Thyroid gland (tissue), 4 donors: ENCODE results near the gene CNOT1. TPM values are rescaled to one million over a fixed set of nuclear protein-coding genes. Genes with fewer than 3 reads are reported as not detected.

ENCODE experiments used
- DNase-seq, 2 donors: peaks; one replicate each; pipeline ENCODE4 v3.0.0-alpha.2; 2019
- H3K27ac ChIP-seq, 3 donors: fragments of 200-600 bp; sonication (generic); 1 replicate in 2 of 3; 2 replicates in 1 of 3; pipeline ENCODE4 v1.5.1; 2016 to 2019; ENCODE audit warnings: mild to moderate bottlenecking in 1 of 3, moderate library complexity in 1 of 3
- H3K27me3 ChIP-seq: fragments of 200-600 bp; sonication (generic); one replicate; pipeline ENCODE4 v1.5.1; 2019
- H3K36me3 ChIP-seq, 2 donors: fragments of 200-600 bp; sonication (generic); one replicate each; pipeline ENCODE4 v1.5.1; 2016 to 2019
- H3K4me1 ChIP-seq, 2 donors: fragments of 200-600 bp; sonication (generic); one replicate each; pipeline ENCODE4 v1.5.1; 2017 to 2019
- H3K4me3 ChIP-seq, 3 donors: fragments of 200-600 bp; sonication (generic); replicated peaks in 1 of 3; 1 replicate in 2 of 3; 2 replicates in 1 of 3; pipeline ENCODE4 v1.5.1; 2016; ENCODE audit warnings: mild to moderate bottlenecking in 1 of 3
- H3K9me3 ChIP-seq: fragments of 200-600 bp; sonication (generic); one replicate; pipeline ENCODE4 v1.5.1; 2017
- POLR2A ChIP-seq, 2 donors: fragments of 450-650 bp; IDR thresholded peaks; one replicate each; pipeline ENCODE4 v1.6.1; 2017; ENCODE audit warnings: antibody characterized with exemption in 2 of 2, mild to moderate bottlenecking in 2 of 2, moderate library complexity in 1 of 2
- WGBS, 2 donors: methylation state at CpG; one replicate each; pipeline ENCODE4 v1.1.5; 2017; 5-methylcytosine and 5-hydroxymethylcytosine counted together
- intact Hi-C: fragments of 100-400 bp; cut with DNase I; formaldehyde crosslinking; loops from one replicate; pipeline ENCODE4 v1.15.1; 2023
- total RNA-seq, 4 donors: library from RNA; depleted of rRNA; stranded (reverse); fragments of >200 nt; gene quantifications; one replicate each; pipeline ENCODE4 v1.2.3, GENCODE V29; 2016
- TF ChIP-seq, protein P1 (sequence below), 6 experiments: fragments of 200-600 bp in 3 of 6; fragments of 450-650 bp in 3 of 6; sonication (generic) in 3 of 6; IDR thresholded peaks; one replicate each; pipeline ENCODE4 v1.5.1; 2016 to 2019; ENCODE audit warnings: antibody characterized with exemption in 6 of 6, mild to moderate bottlenecking in 2 of 6, inconsistent platforms in 1 of 6, moderate library complexity in 1 of 6

The CNOT1 gene
- total RNA-seq, 4 donors from 2014 or later, result 109 to 150 (median 133) TPM

DNA sequence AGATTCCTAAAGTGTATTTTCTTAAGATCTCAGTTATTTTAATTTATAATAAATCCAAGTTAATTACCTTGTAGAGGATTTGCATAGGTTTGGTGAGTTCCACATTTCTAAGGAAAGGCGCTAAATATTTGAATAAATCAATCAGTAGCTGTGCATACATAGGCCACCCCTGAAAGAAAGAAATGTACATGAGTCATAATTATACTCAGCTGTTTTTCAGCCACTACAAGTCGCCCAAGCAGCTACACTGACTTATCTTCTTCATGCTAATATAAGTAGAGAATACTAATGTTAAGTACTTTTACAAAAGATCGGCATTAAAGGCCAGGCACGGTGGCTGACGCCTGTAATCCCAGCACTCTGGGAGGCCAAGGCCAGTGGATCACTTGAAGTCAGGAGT is 99.4 kb downstream of the CNOT1 start:
- TF ChIP-seq, protein P1, sequence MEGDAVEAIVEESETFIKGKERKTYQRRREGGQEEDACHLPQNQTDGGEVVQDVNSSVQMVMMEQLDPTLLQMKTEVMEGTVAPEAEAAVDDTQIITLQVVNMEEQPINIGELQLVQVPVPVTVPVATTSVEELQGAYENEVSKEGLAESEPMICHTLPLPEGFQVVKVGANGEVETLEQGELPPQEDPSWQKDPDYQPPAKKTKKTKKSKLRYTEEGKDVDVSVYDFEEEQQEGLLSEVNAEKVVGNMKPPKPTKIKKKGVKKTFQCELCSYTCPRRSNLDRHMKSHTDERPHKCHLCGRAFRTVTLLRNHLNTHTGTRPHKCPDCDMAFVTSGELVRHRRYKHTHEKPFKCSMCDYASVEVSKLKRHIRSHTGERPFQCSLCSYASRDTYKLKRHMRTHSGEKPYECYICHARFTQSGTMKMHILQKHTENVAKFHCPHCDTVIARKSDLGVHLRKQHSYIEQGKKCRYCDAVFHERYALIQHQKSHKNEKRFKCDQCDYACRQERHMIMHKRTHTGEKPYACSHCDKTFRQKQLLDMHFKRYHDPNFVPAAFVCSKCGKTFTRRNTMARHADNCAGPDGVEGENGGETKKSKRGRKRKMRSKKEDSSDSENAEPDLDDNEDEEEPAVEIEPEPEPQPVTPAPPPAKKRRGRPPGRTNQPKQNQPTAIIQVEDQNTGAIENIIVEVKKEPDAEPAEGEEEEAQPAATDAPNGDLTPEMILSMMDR (IDR thresholded peaks at IDR 0.05), result no peak
- no peak for TF ChIP-seq POLR2A (IDR thresholded peaks at IDR 0.05)
- H3K36me3 ChIP-seq, result peaks cover 85 to 89% of the 10 kb centered on the region in 2 donors
- no peak overlapping the region for H3K27ac ChIP-seq
- DNase-seq, result no peak
- H3K9me3 ChIP-seq, result no peaks in the 10 kb centered on the region
- no peak overlapping the region for H3K4me3 ChIP-seq
- no peaks in the 10 kb centered on the region for H3K4me1 ChIP-seq
- intact Hi-C loops, result no loop called here
- WGBS, 2 donors, result 94 to 95% methylated on average over 5 of the region's 5 CpGs
- H3K27me3 ChIP-seq, result no peaks in the 10 kb centered on the region

DNA sequence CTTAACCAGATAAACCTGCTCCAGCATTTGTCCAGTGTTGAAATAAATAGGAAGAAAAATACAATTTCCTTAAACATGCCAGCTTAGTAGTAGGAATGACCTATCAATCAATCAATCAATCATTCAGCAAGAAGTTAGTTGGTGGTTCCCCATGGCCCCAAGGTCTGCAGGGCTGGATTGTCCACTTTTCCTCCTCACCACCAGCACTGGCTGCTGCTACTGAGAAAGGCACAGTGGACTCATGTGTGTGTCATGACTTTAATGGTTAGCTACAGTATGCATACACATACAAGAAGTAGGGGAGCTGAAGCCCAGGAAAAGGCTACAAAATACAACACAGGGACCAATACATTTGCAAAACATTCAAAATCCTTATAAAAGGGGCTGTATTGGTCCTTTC is 109.9 kb downstream of the CNOT1 start:
- Histone ChIP-seq H3K27me3 (no peaks in the 10 kb centered on the region), H3K4me3 (no peak overlapping the region), H3K4me1 (peaks cover 9 to 10% of the 10 kb centered on the region in 2 donors), H3K36me3 (peaks cover 50 to 76% of the 10 kb centered on the region in 2 donors), H3K9me3 (no peaks in the 10 kb centered on the region), H3K27ac (no peak overlapping the region)
- DNase-seq, result no peak
- intact Hi-C loops, result loop anchor here (10.0 kb wide), 1 partner anchor 235 kb away; no protein-coding TSS in a partner anchor
- TF ChIP-seq, protein P1 (IDR thresholded peaks at IDR 0.05), result no peak
- no peak for TF ChIP-seq POLR2A (IDR thresholded peaks at IDR 0.05)

DNA sequence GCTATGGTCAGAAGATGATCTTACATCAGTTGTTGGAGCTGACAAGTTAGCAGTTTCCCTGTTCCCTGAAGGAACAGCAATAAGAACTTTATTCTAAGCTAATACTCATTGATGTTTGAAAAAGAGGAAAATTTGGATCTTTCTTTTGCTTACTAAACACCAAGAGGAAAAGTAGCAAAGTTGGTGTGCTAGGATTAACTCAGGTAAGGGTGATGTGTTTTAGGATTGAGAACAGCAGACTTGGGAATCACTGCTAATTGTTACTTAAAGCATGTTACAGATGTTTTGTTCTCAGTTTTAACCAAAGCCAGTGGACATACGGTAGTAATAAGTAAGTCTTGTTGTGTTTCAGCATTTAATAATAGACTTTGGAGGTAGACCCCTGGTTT is 110.7 kb downstream of the CNOT1 start:
- Histone ChIP-seq H3K9me3 (no peaks in the 10 kb centered on the region), H3K27me3 (no peaks in the 10 kb centered on the region), H3K4me1 (peaks cover 9 to 10% of the 10 kb centered on the region in 2 donors), H3K36me3 (peaks cover 44 to 69% of the 10 kb centered on the region in 2 donors), H3K4me3 (no peak overlapping the region), H3K27ac (no peak overlapping the region)
- TF ChIP-seq POLR2A (IDR thresholded peaks at IDR 0.05), result no peak
- TF ChIP-seq, protein P1 (IDR thresholded peaks at IDR 0.05), result no peak
- intact Hi-C loops, result loop anchor here (10.0 kb wide), 1 partner anchor 236 kb away; no protein-coding TSS in a partner anchor
- 87 to 91% methylated on average over 1 of the region's 1 CpG for WGBS, 2 donors
- no peak for DNase-seq

DNA sequence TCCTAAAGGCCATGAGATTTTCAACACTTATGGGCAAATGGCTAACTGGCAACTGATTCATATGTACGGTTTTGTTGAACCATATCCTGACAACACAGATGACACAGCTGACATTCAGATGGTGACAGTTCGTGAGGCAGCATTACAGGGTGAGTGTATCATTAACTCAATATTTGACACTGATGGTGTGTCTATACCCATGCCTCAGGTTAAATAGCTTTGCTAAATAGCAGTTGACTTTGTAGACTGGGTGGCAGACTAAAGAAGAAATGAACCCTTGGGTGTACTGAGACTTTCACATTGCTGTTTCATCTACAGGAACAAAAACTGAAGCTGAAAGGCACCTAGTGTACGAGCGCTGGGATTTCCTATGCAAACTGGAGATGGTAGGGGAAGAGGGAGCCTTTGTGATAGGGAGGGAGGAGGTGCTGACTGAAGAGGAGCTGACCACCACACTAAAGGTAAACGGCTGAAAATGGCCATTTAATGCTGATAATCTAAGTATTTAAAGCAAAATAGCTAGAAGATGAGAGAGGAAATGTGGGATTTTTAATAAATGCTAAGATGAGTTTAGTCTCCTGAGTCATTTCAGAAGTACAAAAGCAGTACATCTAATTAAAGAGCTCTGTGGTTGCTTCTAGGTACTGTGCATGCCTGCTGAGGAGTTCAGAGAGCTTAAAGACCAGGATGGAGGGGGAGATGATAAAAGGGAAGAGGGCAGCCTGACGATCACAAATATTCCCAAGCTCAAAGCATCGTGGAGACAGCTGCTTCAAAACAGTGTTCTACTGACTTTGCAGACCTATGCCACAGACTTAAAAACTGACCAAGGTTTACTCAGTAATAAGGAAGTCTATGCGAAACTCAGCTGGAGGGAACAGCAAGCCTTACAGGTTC is 111.3 kb downstream of the CNOT1 start:
- Histone ChIP-seq H3K27me3 (no peaks in the 10 kb centered on the region), H3K4me1 (peaks cover 9 to 10% of the 10 kb centered on the region in 2 donors), H3K36me3 (peaks cover 43 to 62% of the 10 kb centered on the region in 2 donors), H3K4me3 (no peak overlapping the region), H3K9me3 (no peaks in the 10 kb centered on the region), H3K27ac (no peak overlapping the region)
- WGBS, 2 donors, result 85 to 86% methylated on average over 8 of the region's 8 CpGs
- intact Hi-C loops, result loop anchor here (10.0 kb wide), 1 partner anchor 236 kb away; no protein-coding TSS in a partner anchor
- TF ChIP-seq POLR2A (IDR thresholded peaks at IDR 0.05), result no peak
- TF ChIP-seq, protein P1 (IDR thresholded peaks at IDR 0.05), result no peak
- DNase-seq, result no peak

DNA sequence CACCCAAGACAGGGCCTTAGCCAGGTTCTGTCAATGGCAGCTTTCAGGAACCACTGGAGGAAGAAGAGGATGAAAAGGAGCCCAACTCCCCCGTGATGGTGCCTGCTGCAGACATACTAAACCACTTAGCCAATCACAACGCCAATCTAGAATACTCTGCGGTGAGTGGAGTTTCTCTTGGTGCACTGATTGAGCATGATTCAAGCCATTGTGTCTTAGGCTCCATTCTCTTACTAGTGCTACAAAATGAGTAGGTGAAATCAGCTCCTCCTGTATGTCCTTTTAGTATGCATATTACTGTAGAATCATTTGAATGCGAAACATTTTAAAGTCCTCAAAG is 112.9 kb downstream of the CNOT1 start:
- Histone ChIP-seq H3K27me3 (no peaks in the 10 kb centered on the region), H3K36me3 (peaks cover 29 to 47% of the 10 kb centered on the region in 2 donors), H3K4me3 (no peak overlapping the region), H3K27ac (no peak overlapping the region), H3K9me3 (no peaks in the 10 kb centered on the region), H3K4me1 (peaks cover 9 to 10% of the 10 kb centered on the region in 2 donors)
- TF ChIP-seq, protein P1 (IDR thresholded peaks at IDR 0.05), result no peak
- TF ChIP-seq POLR2A (IDR thresholded peaks at IDR 0.05), result no peak
- DNase-seq, result no peak
- intact Hi-C loops, result loop anchor here (10.0 kb wide), 1 partner anchor 238 kb away; no protein-coding TSS in a partner anchor
- 77 to 95% methylated on average over 4 of the region's 4 CpGs for WGBS, 2 donors
